Karpas-422 (cell line): ENCODE results near the gene MDM1. TPM values are rescaled to one million over a fixed set of nuclear protein-coding genes. Genes with fewer than 3 reads are reported as not detected.
A peak's percentile ranks its signal among the peaks of the same experiment; 100 is the strongest.

Source experiments
- DNase-seq: peaks from one replicate; pipeline ENCODE4 v3.0.0-alpha.2; 2015
- H2AFZ ChIP-seq: fragments of 200-600 bp; sonication (generic); 2 replicates; pipeline ENCODE4 v1.6.1; 2014; ENCODE audit warnings: antibody characterized with exemption, low read length, mixed read lengths
- H3K27ac ChIP-seq: fragments of 200-600 bp; sonication (generic); 2 replicates; pipeline ENCODE4 v1.5.1; 2014; ENCODE audit warnings: mild to moderate bottlenecking, low read length, moderate library complexity
- H3K27me3 ChIP-seq: fragments of 200-600 bp; sonication (generic); 2 replicates; pipeline ENCODE4 v1.6.1; 2014; ENCODE audit warnings: low read length, mixed read lengths
- H3K36me3 ChIP-seq: fragments of 200-600 bp; sonication (generic); 2 replicates; pipeline ENCODE4 v1.6.1; 2014; ENCODE audit warnings: low read length, mixed read lengths; ENCODE audit not compliant: insufficient read depth
- H3K4me1 ChIP-seq: fragments of 200-600 bp; sonication (generic); 2 replicates; pipeline ENCODE4 v1.6.1; 2014; ENCODE audit warnings: mild to moderate bottlenecking, low read length, mixed read lengths
- H3K4me2 ChIP-seq: fragments of 200-600 bp; sonication (generic); 2 replicates; pipeline ENCODE4 v1.6.1; 2014; ENCODE audit warnings: low read length, low read depth, mild to moderate bottlenecking; ENCODE audit not compliant: poor library complexity, severe bottlenecking
- H3K4me3 ChIP-seq: fragments of 200-600 bp; sonication (generic); 2 replicates; pipeline ENCODE4 v1.5.1; 2014; ENCODE audit warnings: mild to moderate bottlenecking, antibody characterized with exemption, low read length, mixed read lengths
- H3K79me2 ChIP-seq: fragments of 200-600 bp; sonication (generic); 2 replicates; pipeline ENCODE4 v1.6.1; 2014; ENCODE audit warnings: mild to moderate bottlenecking, low read length, mixed read lengths
- H3K9ac ChIP-seq: fragments of 200-600 bp; sonication (generic); 2 replicates; pipeline ENCODE4 v1.6.0; 2014; ENCODE audit warnings: low read length
- H3K9me2 ChIP-seq: fragments of 200-600 bp; sonication (generic), shearing (Covaris generic); replicated peaks from 2 replicates; pipeline ENCODE4 v1.6.0; 2014; ENCODE audit warnings: mild to moderate bottlenecking, low read length, moderate library complexity; ENCODE audit not compliant: insufficient read depth
- H3K9me3 ChIP-seq: fragments of 300-700, 200-600 bp; sonication (generic); 2 replicates; pipeline ENCODE4 v1.6.1; 2014; ENCODE audit warnings: low read length, mixed read lengths
- H4K20me1 ChIP-seq: fragments of 200-600 bp; sonication (generic); 2 replicates; pipeline ENCODE4 v1.6.1; 2014; ENCODE audit warnings: mild to moderate bottlenecking, antibody characterized with exemption, low read length, low read depth; ENCODE audit not compliant: insufficient read depth
- total RNA-seq: library from RNA; depleted of rRNA; stranded (reverse); fragments of >200 nt; shearing (Covaris generic); gene quantifications from 2 replicates; pipeline ENCODE4 v1.2.3, GENCODE V29; 2014; ENCODE audit warnings: low replicate concordance

MDM1 gene
- total RNA-seq, 1 experiment from 2014 or later, result 40.2 TPM

DNA sequence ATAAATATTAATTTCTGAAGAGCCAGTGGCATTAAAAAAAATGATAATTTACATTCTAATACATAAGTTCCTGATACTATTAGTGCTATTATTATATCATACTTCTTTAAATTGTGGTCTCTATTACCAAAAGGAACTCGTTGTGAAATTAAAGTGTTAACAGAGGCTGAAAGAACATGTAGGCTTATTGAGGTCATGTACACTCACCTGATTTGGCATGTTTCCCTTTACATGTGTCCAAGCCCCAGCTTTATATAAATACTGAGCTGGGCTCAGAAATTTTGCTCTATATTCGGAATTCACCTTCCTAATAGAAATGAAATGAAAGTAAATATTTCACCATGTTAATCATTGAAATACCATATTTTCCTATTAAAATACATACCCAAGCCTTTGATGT lies 11.0 kb downstream of the MDM1 start:
- H3K9me3 ChIP-seq, result no peaks in the 10 kb centered on the region
- H3K9me2 ChIP-seq, result no peaks in the 10 kb centered on the region
- peaks cover 11% of the 10 kb centered on the region; the same call in 1 of the 2 replicates for H3K36me3 ChIP-seq
- H3K27me3 ChIP-seq, result no peaks in the 10 kb centered on the region
- no peak overlapping the region for H3K27ac ChIP-seq
- no peaks in the 10 kb centered on the region for H4K20me1 ChIP-seq
- no peak for DNase-seq
- no peak overlapping the region for H3K4me3 ChIP-seq
- no peak overlapping the region for H3K4me2 ChIP-seq
- H3K4me1 ChIP-seq, result peaks cover 12% of the 10 kb centered on the region
- H3K9ac ChIP-seq, result no peak overlapping the region
- H2AFZ ChIP-seq, result no peak overlapping the region
- H3K79me2 ChIP-seq, result peaks cover 4% of the 10 kb centered on the region; the same call in 1 of the 2 replicates

DNA sequence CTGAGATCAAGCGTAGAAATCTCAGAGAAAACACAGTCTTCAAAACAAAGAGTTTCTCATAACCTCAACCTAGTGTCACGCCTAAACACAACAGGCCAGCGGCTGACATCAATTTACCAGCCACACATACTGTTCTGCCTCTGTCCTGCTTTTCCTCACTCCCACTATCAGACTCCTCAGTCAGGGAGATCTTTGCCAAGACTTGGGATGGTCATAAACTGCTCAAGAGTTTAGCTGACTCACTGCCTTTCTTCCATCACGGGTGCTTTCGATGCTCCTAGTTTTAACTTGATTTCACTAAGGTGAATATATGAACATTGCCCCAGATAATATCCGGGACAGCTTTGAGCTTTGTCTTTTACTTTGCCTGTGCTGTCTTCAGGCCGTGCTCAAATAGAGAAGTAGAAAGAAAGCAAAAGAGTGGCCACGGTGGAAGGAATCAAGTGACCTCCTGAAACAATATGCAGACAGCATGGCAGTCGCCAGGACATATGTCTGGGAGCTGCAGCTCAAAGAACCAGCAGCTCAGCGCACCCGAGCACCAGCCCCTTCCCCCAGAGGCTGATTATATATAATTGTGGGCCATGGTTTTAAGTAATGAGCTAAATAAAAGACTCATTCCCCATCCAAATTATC lies 12.1 kb downstream of the MDM1 start:
- Histone ChIP-seq H4K20me1 (no peaks in the 10 kb centered on the region), H3K36me3 (peaks cover 14% of the 10 kb centered on the region; the same call in 1 of the 2 replicates), H3K9me3 (no peaks in the 10 kb centered on the region), H3K9ac (no peak overlapping the region), H3K4me2 (no peak overlapping the region), H3K27me3 (no peaks in the 10 kb centered on the region), H3K27ac (no peak overlapping the region), H3K4me1 (peaks cover 9% of the 10 kb centered on the region), H3K4me3 (no peak overlapping the region), H3K9me2 (no peaks in the 10 kb centered on the region), H3K79me2 (peaks cover under 1% of the 10 kb centered on the region; the same call in 1 of the 2 replicates), H2AFZ (no peak overlapping the region)
- no peak for DNase-seq

DNA sequence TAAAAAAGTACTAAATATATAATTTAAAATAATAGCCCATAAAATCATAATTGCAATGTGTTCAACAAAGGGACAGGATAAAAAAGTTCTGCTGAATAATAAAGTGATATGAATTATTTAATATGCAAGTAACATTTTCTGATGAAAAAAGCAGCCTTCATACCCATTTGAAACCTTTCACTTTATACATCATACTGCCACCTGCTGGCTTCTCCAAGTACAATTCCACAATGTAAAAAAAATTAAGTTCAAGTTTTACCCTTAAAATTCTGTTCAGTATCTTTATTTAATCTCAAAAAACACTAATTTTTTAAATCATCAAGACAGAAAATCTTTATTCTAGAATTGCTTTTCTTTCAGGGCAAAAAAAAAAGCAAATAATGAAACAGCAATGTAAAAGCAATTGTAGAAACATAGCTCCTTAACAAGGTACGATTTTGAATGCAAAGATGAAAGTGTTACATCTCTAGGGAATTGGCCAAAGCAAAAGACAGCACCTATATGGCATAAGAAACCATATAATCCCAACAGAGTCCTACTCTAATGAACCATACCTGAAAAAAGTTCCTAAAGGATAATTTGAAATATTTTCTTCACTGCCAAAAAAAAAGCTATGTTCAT lies 15.0 kb downstream of the MDM1 start:
- peaks cover 9% of the 10 kb centered on the region for H3K4me1 ChIP-seq
- H3K4me3 ChIP-seq, result no peak overlapping the region
- no peak overlapping the region for H2AFZ ChIP-seq
- H4K20me1 ChIP-seq, result no peaks in the 10 kb centered on the region
- H3K9ac ChIP-seq, result peak overlapping the region; percentile 3; the same call in 1 of the 2 replicates
- no peaks in the 10 kb centered on the region for H3K9me2 ChIP-seq
- no peak overlapping the region for H3K27ac ChIP-seq
- H3K9me3 ChIP-seq, result no peaks in the 10 kb centered on the region
- peaks cover 23% of the 10 kb centered on the region; the same call in 1 of the 2 replicates for H3K36me3 ChIP-seq
- H3K27me3 ChIP-seq, result no peaks in the 10 kb centered on the region
- no peaks in the 10 kb centered on the region for H3K79me2 ChIP-seq
- peak overlapping the region; percentile 23 for H3K4me2 ChIP-seq
- peak; percentile 84 for DNase-seq

DNA sequence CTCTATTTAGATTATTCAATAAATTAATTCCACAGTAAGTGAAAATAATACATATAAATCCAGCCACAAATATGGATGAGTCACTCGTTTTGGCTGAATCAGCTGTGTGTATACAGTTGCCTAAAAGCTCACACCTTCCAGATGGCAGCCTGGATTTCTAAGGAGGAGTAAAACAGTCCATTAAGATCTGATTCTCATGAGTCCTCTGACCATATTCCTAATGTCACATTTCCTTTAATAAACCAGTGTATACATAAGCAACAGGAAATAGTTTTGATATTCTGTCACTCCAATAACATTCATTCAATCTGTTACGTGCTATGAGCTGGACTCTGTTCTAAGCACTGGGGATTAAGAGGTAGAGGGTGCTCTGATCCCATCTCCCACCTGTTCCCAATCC lies 21.8 kb downstream of the MDM1 start:
- no peak for DNase-seq
- no peak overlapping the region for H3K4me2 ChIP-seq
- H3K27ac ChIP-seq, result no peak overlapping the region
- no peaks in the 10 kb centered on the region for H4K20me1 ChIP-seq
- no peaks in the 10 kb centered on the region for H3K79me2 ChIP-seq
- no peaks in the 10 kb centered on the region for H3K9me3 ChIP-seq
- H3K27me3 ChIP-seq, result no peaks in the 10 kb centered on the region
- H3K4me3 ChIP-seq, result no peak overlapping the region
- H3K9ac ChIP-seq, result no peak overlapping the region
- no peak overlapping the region for H2AFZ ChIP-seq
- H3K4me1 ChIP-seq, result no peaks in the 10 kb centered on the region
- no peaks in the 10 kb centered on the region for H3K9me2 ChIP-seq
- peaks cover 47% of the 10 kb centered on the region for H3K36me3 ChIP-seq

DNA sequence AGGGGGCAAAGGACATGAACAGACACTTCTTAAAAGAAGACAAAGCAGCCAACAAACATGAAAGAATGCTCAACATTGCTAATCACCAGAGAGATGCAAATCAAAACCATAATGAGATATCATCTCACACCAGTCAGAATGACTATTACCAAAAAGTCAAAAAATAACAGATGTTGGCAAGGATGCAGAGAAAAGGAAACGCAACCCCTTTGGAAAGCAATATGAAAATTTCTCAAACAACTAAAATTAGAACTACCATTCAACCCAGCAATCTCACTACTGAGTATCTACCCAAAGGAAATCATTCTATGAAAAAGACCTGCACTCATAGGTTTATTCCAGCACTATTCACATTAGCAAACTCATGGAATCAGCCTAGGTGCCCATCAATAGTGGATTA lies 25.6 kb downstream of the MDM1 start:
- H3K27me3 ChIP-seq, result no peaks in the 10 kb centered on the region
- no peak overlapping the region for H3K9ac ChIP-seq
- H3K4me1 ChIP-seq, result no peaks in the 10 kb centered on the region
- no peak for DNase-seq
- no peaks in the 10 kb centered on the region for H3K9me2 ChIP-seq
- H3K4me2 ChIP-seq, result no peak overlapping the region
- H2AFZ ChIP-seq, result no peak overlapping the region
- H3K9me3 ChIP-seq, result no peaks in the 10 kb centered on the region
- H3K79me2 ChIP-seq, result no peaks in the 10 kb centered on the region
- no peaks in the 10 kb centered on the region for H4K20me1 ChIP-seq
- no peak overlapping the region for H3K4me3 ChIP-seq
- H3K36me3 ChIP-seq, result peaks cover 49% of the 10 kb centered on the region
- no peak overlapping the region for H3K27ac ChIP-seq

DNA sequence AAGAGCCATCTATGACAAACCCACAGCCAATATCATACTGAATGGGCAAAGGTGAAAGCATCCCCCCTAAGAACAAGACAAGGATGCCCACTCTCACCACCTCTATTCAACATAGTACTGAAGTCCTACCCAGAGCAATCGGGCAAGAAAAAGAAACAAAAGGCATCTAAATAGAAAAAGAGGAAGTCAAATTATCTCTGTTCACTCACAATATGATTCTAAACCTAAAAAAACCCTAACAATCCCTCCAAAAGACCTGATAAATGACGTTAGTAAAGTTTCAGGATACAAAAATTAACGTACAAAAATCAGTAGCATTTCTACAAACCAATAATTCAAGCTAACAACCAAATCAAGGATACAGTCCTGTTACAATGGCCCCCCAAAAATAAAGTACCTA lies 26.9 kb downstream of the MDM1 start:
- H3K79me2 ChIP-seq, result peaks cover 8% of the 10 kb centered on the region; the same call in 1 of the 2 replicates
- no peaks in the 10 kb centered on the region for H3K27me3 ChIP-seq
- peaks cover 48% of the 10 kb centered on the region for H3K36me3 ChIP-seq
- H2AFZ ChIP-seq, result no peak overlapping the region
- DNase-seq, result no peak
- no peak overlapping the region for H3K4me3 ChIP-seq
- H3K4me1 ChIP-seq, result no peaks in the 10 kb centered on the region
- H3K9ac ChIP-seq, result no peak overlapping the region
- H3K9me2 ChIP-seq, result no peaks in the 10 kb centered on the region
- H4K20me1 ChIP-seq, result no peaks in the 10 kb centered on the region
- H3K4me2 ChIP-seq, result no peak overlapping the region
- H3K9me3 ChIP-seq, result no peaks in the 10 kb centered on the region
- H3K27ac ChIP-seq, result no peak overlapping the region

DNA sequence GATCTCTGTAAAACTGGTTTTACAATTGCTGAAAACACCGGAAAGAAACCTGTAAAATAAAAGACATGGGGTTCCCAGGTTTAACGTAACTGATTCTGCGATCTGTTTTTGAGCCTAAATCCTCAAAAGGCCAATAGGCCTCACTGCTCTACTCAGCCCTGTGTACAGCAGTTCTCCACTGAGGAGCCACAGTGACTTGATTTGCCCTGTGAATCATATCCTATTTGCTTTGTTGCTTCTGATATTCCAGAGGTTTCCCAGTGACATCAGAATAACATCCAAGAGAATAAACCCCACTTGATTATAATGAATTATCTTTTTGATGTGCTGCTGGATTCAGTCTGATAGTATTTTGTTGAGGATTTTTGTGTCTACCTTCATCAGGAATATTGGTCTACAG lies 27.5 kb downstream of the MDM1 start:
- Histone ChIP-seq H3K9ac (no peak overlapping the region), H3K36me3 (peaks cover 52% of the 10 kb centered on the region), H3K4me3 (no peak overlapping the region), H3K27ac (no peak overlapping the region), H3K27me3 (no peaks in the 10 kb centered on the region), H3K9me3 (no peaks in the 10 kb centered on the region), H3K4me1 (no peaks in the 10 kb centered on the region), H3K4me2 (no peak overlapping the region), H2AFZ (no peak overlapping the region), H3K79me2 (peaks cover 14% of the 10 kb centered on the region), H3K9me2 (no peaks in the 10 kb centered on the region), H4K20me1 (no peaks in the 10 kb centered on the region)
- DNase-seq, result no peak

DNA sequence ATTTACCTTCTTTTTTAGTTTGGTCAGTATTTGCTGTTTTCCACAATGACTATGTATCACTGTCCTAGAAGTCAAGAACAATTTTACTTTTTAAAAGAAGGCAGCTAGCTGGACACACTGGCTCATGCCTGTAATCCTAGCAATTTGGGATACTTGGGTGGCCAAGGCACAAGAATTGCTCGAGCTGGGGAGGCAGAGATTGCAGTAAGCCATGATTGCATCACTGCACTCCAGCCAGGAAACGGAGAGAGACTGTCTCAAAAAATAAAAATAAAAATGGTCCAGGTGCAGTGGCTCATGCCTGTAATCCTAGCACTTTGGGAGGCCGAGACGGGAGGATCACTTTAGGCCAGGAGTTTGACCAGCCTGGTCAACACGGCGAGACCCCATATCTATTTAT lies 28.3 kb downstream of the MDM1 start:
- no peaks in the 10 kb centered on the region for H3K27me3 ChIP-seq
- peaks cover 21% of the 10 kb centered on the region for H3K79me2 ChIP-seq
- no peak overlapping the region for H3K27ac ChIP-seq
- H3K9me2 ChIP-seq, result no peaks in the 10 kb centered on the region
- H3K4me3 ChIP-seq, result no peak overlapping the region
- DNase-seq, result no peak
- H3K4me1 ChIP-seq, result no peaks in the 10 kb centered on the region
- H4K20me1 ChIP-seq, result no peaks in the 10 kb centered on the region
- no peak overlapping the region for H3K4me2 ChIP-seq
- H2AFZ ChIP-seq, result no peak overlapping the region
- H3K9ac ChIP-seq, result no peak overlapping the region
- peaks cover 47% of the 10 kb centered on the region for H3K36me3 ChIP-seq
- H3K9me3 ChIP-seq, result no peaks in the 10 kb centered on the region
